Sigmoid colon (tissue), 7 donors: ENCODE measurements around the gene POLR2A. TPM values are rescaled to one million over a fixed set of nuclear protein-coding genes. Genes with fewer than 3 reads are reported as not detected.
A peak's percentile ranks its signal among the peaks of the same experiment; 100 is the strongest.

Experiments used
- DNase-seq: peaks from one replicate; pipeline ENCODE4 v3.0.0-alpha.2; 2019
- H3K27ac ChIP-seq, 4 donors: fragments of 200-600 bp; sonication (generic); one replicate each; pipeline ENCODE4 v1.5.1; 2016 to 2019; ENCODE audit warnings: mild to moderate bottlenecking in 1 of 4
- H3K27me3 ChIP-seq, 3 donors: fragments of 200-600 bp; sonication (generic); one replicate each; pipeline ENCODE4 v1.5.1; 2019; ENCODE audit warnings: mild to moderate bottlenecking in 1 of 3
- H3K36me3 ChIP-seq, 4 donors: fragments of 200-600 bp; sonication (generic); one replicate each; pipeline ENCODE4 v1.5.1; 2016 to 2019
- H3K4me1 ChIP-seq, 4 donors: fragments of 200-600 bp; sonication (generic); one replicate each; pipeline ENCODE4 v1.5.1; 2017 to 2019
- H3K4me3 ChIP-seq, 4 donors: fragments of 200-600 bp; sonication (generic); one replicate each; pipeline ENCODE4 v1.5.1; 2017 to 2019; ENCODE audit warnings: mild to moderate bottlenecking in 2 of 4, moderate library complexity in 1 of 4
- H3K9me3 ChIP-seq, 4 donors: fragments of 200-600 bp in 3 of 4; sonication (generic) in 3 of 4; one replicate each; pipeline versions ENCODE4 v1.5.1 to v1.6.1; 2013 to 2019
- CTCF ChIP-seq, 4 experiments: fragments of 450-650 bp in 3 of 4; fragments of 200-600 bp in 1 of 4; IDR thresholded peaks; one replicate each; pipeline ENCODE4 v1.5.1; 2016 to 2019; ENCODE audit warnings: antibody characterized with exemption in 4 of 4, mild to moderate bottlenecking in 3 of 4, moderate library complexity in 2 of 4
- EP300 ChIP-seq, 4 donors: sonication (generic); formaldehyde crosslinking; IDR thresholded peaks; one replicate each; pipeline ENCODE4 v1.6.1; 2017; ENCODE audit warnings: antibody characterized with exemption in 4 of 4
- POLR2A ChIP-seq, 2 donors: fragments of 450-650 bp; IDR thresholded peaks; one replicate each; pipeline ENCODE4 v1.6.1; 2016; ENCODE audit warnings: antibody characterized with exemption in 2 of 2, mild to moderate bottlenecking in 2 of 2, moderate library complexity in 2 of 2
- POLR2AphosphoS5 ChIP-seq, 4 donors: sonication (generic); formaldehyde crosslinking; IDR thresholded peaks; one replicate each; pipeline ENCODE4 v1.6.1; 2017; ENCODE audit warnings: antibody characterized with exemption in 4 of 4
- WGBS, 2 donors: extraction: QIAGEN DNeasy Blood & Tissue Kit; methylation state at CpG; one replicate each; pipeline ENCODE4 v1.1.7; 2013; 5-methylcytosine and 5-hydroxymethylcytosine counted together
- intact Hi-C: fragments of 100-400 bp; cut with DNase I; formaldehyde crosslinking; loops from one replicate; pipeline ENCODE4 v1.15.1; 2023
- polyA plus RNA-seq, 3 donors: library from polyadenylated mRNA; stranded (reverse); fragments of 200-250 nt; gene quantifications; one replicate each; pipeline ENCODE4 v1.2.3, GENCODE V29; 2013
- total RNA-seq, 4 donors: library from RNA; depleted of rRNA; stranded (reverse); fragments of >200 nt; gene quantifications; one replicate each; pipeline ENCODE4 v1.1.0, GENCODE V29; 2016
- donor health status: healthy with polysubstance abuse.
- donor health status: Bipolar disorder and iron deficiency.
- donor health status: healthy.

The POLR2A gene
- total and polyA plus RNA-seq, 7 donors, result 7.2 to 51.1 (median 31.4) TPM

GRCh38 chr17:7437369-7437863 lies 46.8 kb upstream of the POLR2A start:
- peaks cover 44 to 74% (median 74%) of the 10 kb centered on the region in 3 donors for H3K27me3 ChIP-seq
- no peak for TF ChIP-seq CTCF (IDR thresholded peaks at IDR 0.05)
- TF ChIP-seq POLR2A (IDR thresholded peaks at IDR 0.05), result no peak
- no peak for TF ChIP-seq EP300 (IDR thresholded peaks at IDR 0.05)
- no peak for TF ChIP-seq POLR2AphosphoS5 (IDR thresholded peaks at IDR 0.05)
- H3K4me3 ChIP-seq, result peak overlapping the region in 3 of 4 donors; percentile 15 to 43 (median 37)
- 33 to 40% methylated on average over 31 of the region's 31 CpGs for WGBS, 2 donors
- H3K27ac ChIP-seq, result peak overlapping the region in 2 of 4 donors; percentile 61 to 73
- H3K36me3 ChIP-seq, result no peaks in the 10 kb centered on the region
- no peak for DNase-seq
- H3K9me3 ChIP-seq, result no peaks in the 10 kb centered on the region
- intact Hi-C loops, result loop anchor here (1.0 to 2.0 kb wide), 4 partner anchors 33 to 123 kb away; partner anchors contain the start of genes SENP3 and TMEM256
- peaks cover 0 to 58% (median 51%) of the 10 kb centered on the region in 4 donors for H3K4me1 ChIP-seq

GRCh38 chr17:7437950-7438614 lies 46.1 kb upstream of the POLR2A start:
- H3K9me3 ChIP-seq, result no peaks in the 10 kb centered on the region
- no peak overlapping the region for H3K27ac ChIP-seq
- H3K4me1 ChIP-seq, result peaks cover 0 to 58% (median 51%) of the 10 kb centered on the region in 4 donors
- intact Hi-C loops, result loop anchor here (1.0 to 2.0 kb wide), 4 partner anchors 33 to 123 kb away; partner anchors contain the start of genes SENP3 and TMEM256
- peaks cover 44 to 74% (median 74%) of the 10 kb centered on the region in 3 donors for H3K27me3 ChIP-seq
- no peaks in the 10 kb centered on the region for H3K36me3 ChIP-seq
- TF ChIP-seq POLR2A (IDR thresholded peaks at IDR 0.05) (no peak), EP300 (IDR thresholded peaks at IDR 0.05) (no peak), CTCF (IDR thresholded peaks at IDR 0.05) (no peak), POLR2AphosphoS5 (IDR thresholded peaks at IDR 0.05) (no peak)
- WGBS, 2 donors, result 26 to 58% methylated on average over 48 of the region's 48 CpGs
- H3K4me3 ChIP-seq, result peak overlapping the region in 3 of 4 donors; percentile 13 to 35 (median 33)
- no peak for DNase-seq

- TF ChIP-seq CTCF (IDR thresholded peaks at IDR 0.05) (no peak), POLR2A (IDR thresholded peaks at IDR 0.05) (no peak), EP300 (IDR thresholded peaks at IDR 0.05) (no peak), POLR2AphosphoS5 (IDR thresholded peaks at IDR 0.05) (no peak)
- Histone ChIP-seq H3K4me1 (peaks cover 0 to 58% (median 51%) of the 10 kb centered on the region in 4 donors), H3K9me3 (no peaks in the 10 kb centered on the region), H3K4me3 (peak overlapping the region in 2 of 4 donors; percentile 33 to 35), H3K27me3 (peaks cover 44 to 74% (median 68%) of the 10 kb centered on the region in 3 donors), H3K36me3 (no peaks in the 10 kb centered on the region), H3K27ac (no peak overlapping the region)
- DNase-seq, result no peak
- intact Hi-C loops, result no loop called here
- 54 to 59% methylated on average over 11 of the region's 11 CpGs for WGBS, 2 donors
These were observed 45.3 kb upstream of the POLR2A start for GRCh38 chr17:7438656-7439460.

- peaks cover 0 to 59% (median 51%) of the 10 kb centered on the region in 4 donors for H3K4me1 ChIP-seq
- no peaks in the 10 kb centered on the region for H3K9me3 ChIP-seq
- DNase-seq, result no peak
- peaks cover 46 to 79% (median 67%) of the 10 kb centered on the region in 3 donors for H3K27me3 ChIP-seq
- H3K27ac ChIP-seq, result no peak within 1 kb of the TSS
- 3% methylated on average over 50 of the region's 50 CpGs for WGBS, 2 donors
- intact Hi-C loops, result no loop called here
- TF ChIP-seq EP300 (IDR thresholded peaks at IDR 0.05), result no peak
- no peak for TF ChIP-seq POLR2A (IDR thresholded peaks at IDR 0.05)
- no peak for TF ChIP-seq POLR2AphosphoS5 (IDR thresholded peaks at IDR 0.05)
- TF ChIP-seq CTCF (IDR thresholded peaks at IDR 0.05), result no peak
- no peaks in the 10 kb centered on the region for H3K36me3 ChIP-seq
- H3K4me3 ChIP-seq, result peak within 1 kb of the TSS in 3 of 4 donors; percentile 14 to 43 (median 33)
These were observed 44.6 kb upstream of the POLR2A start, which contains the start of gene FGF11 for GRCh38 chr17:7439462-7440112. FGF11 (plus strand) TSS chr17:7439512; CDS start chr17:7439621, 109 bp downstream.
